Stimulated activated CD8-positive, alpha-beta memory T cell treated with anti-CD3 and anti-CD28 coated beads, Interleukin-7, amount 100 ng/mL, for 48 hours (primary cell): Measurements from ENCODE around the gene ZFY.

Source experiments
- DNase-seq, 2 donors: peaks; one replicate each; pipeline ENCODE4 v3.0.0-alpha.2; 2020; ENCODE audit warnings: low read depth in 1 of 2; ENCODE audit errors: extremely low read depth in 1 of 2

ZFY gene

DNA sequence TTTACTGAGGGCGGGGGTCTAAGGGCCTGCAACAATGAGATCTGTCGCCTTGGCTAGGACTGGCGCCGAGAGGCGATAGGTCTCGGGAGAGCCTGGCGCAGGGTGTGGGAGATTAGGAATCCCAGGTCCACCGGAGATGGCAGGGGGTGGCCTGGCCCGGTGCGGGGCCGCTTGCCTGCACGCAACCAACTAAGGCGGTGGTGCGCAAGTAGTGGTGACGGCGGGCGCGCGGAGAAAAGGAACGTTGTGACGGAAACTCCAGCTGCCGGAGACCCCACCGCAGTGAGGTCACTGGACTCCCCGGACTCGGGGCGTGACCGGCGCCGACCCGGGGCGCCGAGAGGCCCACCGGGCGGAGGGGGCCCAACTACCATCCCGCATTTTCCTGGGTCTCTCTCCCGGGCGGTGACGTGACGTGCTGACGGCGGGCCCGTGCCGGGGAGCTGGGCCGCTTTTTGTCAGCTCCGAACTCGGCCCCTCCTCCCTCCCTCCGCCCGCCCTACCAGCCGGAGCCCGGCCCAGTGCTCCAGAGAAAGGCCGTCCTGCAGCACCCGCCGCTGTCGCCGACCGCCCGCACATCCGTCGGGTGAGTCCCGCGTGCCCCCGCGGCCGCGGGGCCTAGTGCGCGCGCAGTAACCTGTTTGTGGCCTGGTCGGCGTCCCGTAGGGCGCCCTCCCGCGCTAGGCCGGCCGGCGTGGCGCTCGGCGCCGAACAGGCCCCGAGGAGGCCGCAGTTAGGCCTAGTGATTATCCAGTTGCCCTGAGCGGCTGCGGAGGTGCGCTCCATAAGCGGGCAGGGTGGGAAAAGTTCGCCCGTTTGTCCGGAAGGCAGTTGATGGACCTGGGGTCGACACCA lies at the start of gene ZFY:
TSS of gene ZFY (plus strand) at position 521 of the 855 bp plus-strand sequence. CDS start 18,556 bp downstream, outside the sequence.
- peak in 1 of 2 donors; percentile 40 for DNase-seq

DNA sequence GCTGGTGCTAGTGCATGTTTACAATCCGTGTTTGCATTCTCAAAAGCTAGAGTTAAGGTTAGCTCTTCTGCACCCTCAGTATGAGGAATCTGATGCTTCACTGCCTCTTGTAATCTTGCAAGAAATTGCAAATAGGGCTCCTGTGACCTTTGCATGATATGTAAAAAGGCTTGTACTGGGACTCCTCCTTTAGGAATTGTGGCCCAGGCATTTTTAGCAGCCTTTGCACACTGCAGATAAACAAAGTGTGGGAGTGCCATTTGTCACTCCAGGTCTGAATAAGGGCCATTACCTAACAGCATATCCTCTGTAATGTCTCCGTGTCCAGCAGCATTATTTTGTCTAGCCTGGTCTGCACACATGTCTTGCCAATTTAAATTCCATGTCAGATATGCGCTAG lies 49.3 kb upstream of the ZFY start:
- no peak for DNase-seq

DNA sequence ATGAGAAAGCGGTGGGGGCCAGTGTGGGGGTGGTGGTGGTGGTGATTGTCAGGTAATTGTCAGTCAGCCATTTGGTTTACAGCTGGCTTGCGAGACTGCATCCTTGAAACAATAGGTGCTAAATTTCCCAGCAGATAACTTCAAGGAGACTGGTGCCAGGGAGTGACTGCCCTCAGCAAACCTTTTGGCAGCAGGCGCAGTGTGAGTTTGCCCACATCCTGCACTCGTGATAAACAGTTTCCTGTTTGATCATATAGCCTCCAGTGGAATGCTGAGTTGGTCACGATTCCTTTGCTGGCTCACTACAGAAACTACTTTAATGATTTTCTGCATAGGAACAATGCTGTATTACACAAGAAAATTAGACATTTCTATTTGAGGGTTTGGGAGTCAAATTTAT lies 47.8 kb upstream of the ZFY start:
- peak in 1 of 2 donors; percentile 15 for DNase-seq

DNA sequence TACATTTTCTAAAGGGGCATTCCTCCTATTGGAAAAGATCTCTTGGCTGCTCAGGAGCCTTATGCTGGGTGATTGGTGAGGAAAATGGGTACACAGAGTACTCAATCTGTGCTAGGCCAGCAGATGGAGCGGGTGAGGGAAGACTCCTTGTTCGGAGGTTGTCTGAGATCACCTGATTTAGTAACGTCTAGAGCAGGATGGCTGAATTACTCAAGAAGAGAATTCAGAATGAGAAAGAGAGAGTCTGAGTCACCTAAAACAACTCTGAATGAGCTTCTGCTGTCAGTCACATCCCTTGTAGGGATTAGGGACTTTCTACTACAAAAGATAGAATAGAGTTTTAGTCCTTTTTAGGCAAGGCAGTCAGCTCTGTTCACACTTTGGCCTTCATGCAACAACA lies 47.2 kb upstream of the ZFY start:
- peak in 1 of 2 donors; percentile 25 for DNase-seq

DNA sequence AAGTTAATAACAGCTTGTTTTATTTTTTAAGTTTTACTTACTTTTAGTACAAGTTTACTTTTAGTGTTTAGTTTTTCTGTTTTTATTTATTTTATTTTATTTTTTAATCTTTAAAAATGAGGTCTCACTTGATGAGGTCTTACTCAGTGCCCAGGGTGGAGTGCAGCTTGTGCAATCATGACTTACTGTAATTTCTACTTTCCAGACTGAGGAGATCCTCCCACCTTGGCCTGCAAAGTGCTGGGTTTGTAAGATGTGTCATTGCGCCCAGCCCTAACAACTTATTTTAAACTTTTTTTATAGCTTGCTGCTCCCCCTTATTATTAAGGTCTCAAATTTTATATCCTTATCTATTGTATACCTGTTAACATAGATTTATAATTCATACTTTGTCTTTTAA lies 41.7 kb upstream of the ZFY start:
- no peak for DNase-seq

DNA sequence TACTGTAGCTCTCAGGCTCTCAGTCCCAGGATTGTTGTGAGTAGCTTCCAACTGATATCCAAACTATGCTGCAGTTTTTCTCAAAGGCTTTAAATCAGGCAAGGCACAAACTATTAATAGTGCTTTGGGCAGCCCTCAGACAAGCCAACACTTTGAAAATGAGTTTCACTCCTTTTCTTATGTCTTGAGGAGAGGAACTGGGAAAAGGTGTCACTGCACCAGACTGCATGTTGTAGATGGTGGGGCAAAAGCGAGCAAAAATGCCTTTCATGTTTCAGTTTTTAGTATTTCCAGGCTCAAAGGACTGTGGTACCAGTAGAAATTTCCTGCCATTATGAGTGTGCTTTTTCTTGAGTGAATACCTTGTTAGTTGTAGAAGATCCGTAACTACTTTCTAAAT lies 39.1 kb upstream of the ZFY start:
- no peak for DNase-seq

DNA sequence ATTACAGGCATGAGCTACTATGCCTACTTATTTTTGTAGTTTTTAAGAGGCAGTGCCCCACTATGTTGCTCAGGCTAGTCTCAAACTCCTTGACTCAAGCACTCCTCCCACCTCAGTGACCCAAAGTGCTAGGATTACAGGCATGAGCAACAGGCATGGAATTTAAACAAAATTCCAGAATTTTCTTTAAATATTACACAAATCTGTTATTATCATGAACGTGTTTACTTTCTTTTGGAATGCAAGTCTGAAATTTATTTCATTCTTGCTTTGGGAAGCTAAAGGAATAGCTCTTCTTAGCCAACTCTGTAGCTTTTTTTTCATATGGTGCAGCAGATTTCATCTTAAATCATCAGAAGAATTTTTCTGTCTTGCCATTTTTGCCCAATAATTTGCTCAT lies 27.8 kb upstream of the ZFY start:
- no peak for DNase-seq

DNA sequence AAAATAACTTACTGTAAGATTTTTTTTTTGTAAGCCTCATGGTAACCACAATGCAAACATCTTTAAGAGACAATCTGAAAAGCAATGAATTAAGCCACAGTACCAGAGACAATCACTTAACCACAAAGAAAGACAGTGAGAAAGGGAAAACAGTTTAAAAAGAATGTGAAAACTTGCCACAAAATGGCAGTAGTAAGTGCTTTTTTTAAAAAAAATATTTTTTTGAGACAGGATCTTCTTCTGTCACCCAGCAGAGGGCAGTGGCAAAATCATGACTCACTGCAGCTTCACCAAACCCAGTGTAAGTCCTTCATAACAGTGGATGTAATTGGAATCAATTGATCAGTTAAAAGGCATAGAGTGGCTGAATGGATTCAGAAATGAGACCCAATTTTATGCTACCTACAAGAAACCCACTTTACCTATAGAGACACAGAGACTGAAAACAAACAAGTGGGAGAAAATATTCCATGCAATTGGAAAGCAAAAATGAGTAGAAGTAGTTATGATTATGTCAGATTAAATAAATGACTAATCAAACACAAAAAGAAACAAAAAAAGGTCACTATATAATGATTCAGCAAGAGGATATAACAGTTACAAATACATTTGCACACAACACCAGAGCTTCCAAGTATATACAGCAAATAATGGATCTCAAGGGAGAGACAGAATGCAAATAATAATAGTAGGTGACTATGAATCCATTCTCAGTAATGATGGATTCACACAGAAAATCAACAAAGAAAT lies 21.9 kb upstream of the ZFY start:
- peak in 1 of 2 donors; percentile 16 for DNase-seq

DNA sequence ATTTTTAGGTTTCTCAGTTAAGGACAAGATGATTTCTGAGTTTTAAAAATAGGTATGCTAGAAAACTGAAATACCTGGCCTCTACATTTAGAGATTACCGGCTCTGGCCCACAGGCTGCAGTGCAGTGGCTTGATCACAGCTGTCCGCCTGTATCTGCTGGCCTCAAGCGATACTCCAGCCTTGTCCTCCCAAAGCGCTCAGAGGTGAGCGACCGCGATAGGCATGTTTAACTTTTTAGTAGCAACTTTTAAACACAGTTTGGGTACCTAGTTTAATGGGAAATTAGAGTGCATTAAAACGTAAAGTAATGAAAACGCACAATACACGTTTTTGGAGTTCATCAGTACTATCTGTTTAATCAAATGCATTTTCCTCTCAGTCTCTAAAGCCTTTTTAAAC lies 1.1 kb upstream of the ZFY start:
- DNase-seq: no peak

DNA sequence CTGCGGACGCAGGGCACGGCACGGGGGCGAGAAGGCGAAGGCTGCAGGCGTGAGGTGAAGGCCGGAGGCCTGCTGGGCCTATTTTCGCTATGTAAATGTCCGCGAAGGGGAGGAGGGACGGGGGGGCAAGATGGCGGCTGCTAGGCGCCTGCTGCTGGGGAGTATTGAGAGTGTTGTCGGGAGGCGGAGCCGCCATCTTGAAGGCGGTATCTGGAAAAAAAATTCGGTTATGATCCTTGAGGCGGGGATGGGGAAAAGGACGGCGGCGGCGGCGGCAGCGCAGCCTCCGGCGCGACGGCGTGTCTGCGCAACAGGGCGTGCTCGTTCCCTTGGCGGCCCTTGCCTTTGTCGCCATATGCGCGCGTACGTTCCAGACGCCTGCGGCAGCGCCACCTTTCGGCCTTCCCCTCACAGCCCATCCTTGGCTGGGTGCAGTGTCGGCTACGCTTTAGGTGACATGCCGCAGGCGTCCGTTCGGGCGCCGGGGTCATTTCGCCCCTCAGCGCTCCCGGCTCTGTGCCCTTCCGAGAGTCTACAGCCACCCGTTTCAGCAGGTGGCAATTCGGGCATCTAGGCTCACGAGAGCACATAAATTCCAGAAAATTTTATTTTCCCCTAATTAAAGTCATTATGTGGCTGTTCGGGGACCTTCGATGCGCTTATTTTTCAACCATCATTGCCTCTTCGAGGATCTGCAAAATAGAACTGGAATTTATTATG lies 695 bp downstream of the ZFY start:
- peak in 1 of 2 donors; percentile 77 for DNase-seq

DNA sequence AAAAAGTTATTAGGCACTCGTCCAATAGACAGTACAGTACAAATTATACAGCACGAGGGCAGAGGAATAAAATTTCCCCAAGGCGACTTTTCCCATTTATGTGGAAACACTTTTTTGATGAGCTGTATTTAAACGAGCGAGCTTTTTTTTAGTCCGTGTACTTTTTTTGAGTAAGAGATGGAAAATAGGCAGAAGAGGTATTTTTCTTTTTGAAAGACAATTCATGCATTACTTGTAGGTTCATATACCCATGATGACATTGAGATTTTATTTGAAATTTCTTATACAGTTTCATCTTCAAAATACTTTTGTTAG lies 1.2 kb downstream of the ZFY start:
- no peak for DNase-seq

DNA sequence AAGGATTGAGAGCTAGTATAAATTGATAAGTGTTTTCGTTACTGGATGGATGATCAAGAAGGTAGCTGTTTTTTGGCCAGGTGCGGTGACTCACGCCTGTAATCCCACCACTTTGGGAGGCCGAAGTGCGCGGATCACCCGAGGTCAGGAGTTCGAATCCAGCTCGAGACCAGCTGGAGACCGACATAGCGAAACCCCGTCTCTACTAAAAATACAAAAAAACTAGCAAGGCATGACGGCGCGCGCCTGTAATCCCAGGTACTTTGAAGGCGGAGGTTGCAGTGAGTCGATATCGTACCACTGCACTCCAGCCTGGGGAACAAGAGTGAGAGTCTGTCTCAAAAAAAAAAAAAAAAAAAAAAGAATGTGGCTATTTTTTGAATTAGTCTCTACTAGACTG lies 2.0 kb downstream of the ZFY start:
- DNase-seq: no peak

DNA sequence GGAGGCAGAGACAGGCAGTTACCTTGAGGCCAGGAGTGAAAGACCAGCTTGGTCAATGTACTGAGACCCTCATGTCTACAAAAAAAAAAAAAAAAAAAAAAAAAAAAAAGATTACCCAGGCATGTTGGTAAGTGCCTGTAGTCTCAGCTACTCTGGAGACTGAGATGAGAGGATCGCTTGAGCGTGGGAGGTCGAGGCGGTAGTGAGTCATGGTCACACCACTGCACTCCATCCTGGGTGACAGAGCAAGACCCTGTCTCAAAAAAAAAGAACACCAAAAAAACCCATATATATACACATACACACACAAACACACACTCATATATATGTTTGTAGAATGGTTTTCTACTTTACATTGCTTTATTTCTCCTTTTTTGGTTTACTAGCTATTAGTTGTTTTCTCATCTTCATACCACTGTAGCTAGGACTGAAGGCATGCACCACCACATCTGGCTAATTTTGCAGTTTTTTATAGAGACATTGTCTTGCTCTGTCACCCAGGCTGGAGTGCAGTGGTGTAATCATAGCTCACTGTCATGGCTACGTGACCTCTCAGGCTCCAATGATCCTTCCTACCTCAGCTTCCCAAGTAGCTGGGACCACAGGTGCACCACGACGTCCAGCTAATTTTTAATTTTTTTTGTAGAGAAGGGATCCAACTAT lies 14.5 kb downstream of the ZFY start:
- peak in 1 of 2 donors; percentile 26 for DNase-seq

DNA sequence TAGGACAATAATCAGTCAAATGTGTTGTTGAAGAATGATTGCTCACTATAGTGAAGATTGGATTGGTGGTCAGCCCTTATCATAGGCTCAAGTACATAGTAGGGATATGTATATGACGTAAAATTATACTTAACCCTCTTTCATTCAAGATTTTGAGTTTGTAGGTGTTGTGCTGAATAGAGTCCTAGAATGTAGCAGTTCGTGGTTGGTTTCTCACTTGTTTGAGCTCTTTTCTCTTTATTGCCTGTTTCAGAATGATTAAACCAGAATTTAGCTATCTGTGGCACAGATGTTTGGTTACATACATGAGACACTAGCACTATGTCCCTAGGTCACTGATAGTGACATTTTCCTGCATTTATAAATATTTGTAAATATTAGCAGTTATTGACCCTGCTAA lies 15.5 kb downstream of the ZFY start:
- no peak for DNase-seq

DNA sequence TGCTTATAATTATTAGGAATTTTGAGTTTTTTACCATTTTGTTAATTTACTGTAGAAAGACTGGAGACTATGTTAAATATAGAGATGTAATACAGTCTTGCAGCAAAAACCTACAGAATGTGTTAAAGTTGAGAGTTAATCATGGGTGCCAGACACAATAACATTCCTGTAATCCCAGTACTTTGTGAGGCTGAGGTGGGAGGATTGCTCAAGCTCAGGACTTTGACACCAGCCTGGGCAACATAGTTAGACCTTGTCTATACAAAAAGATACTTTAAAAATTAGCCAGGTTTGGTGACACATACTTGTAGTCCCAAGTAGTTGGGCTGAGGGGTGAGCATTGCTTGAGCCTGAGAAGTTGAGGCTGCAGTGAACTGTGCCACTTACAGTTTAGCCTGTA lies 17.7 kb downstream of the ZFY start:
- no peak for DNase-seq

DNA sequence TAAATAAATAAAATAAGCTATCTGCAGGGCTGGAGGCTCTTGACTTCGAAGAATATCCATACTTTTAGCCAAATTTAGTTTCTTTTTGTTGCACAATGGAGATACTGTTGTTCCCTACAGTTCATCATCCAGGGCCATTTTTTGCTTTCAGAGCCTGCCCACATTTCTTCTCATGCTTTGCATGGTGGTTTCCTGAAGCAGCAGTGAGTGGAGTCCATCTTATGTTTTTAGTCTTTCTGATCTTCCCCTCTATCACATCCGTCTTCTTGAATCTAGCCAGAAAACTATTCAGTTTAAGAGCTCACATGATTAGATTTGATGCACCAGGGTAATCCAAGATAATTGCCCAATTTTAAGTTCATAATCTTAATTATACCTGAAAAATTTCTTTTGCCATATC lies 19.6 kb downstream of the ZFY start:
- DNase-seq: no peak

DNA sequence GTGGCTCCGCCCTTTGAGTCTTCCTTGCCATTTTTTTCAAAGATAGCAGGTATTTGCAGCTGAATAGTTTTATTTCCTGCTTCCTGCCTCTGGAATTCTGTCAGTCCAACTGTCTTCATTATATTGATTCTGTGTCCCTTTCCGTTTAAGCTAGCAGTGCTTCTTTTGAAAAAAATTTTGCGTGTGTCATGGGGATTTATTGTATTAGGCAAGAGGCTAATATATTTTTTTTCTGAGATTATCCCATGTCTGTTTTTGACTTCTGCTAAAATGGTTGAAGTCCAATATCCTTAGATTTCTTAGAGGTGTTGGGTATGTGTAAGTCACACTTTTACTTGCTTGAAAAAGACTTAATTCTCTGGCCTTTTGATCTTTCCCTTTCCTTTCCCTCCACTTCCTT lies 20.4 kb downstream of the ZFY start:
- no peak for DNase-seq

DNA sequence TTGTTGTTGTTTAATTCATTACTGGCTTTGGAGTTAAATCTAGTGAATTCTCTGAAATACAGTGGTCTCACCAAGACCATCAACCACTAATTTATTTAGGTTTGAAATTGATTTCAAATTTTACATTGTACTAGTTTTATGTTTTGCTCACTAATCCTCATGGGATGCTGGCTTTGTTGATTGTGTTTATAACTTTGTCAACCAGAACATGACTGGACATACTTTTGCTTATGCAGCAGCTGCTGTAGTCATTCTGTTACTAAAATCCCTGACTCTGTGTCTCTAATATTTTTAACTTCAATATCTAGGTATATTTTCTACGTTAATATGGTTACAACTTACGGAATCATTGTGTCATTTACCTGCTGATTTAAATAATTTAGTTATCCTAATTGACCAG lies 26.9 kb downstream of the ZFY start:
- DNase-seq: no peak

DNA sequence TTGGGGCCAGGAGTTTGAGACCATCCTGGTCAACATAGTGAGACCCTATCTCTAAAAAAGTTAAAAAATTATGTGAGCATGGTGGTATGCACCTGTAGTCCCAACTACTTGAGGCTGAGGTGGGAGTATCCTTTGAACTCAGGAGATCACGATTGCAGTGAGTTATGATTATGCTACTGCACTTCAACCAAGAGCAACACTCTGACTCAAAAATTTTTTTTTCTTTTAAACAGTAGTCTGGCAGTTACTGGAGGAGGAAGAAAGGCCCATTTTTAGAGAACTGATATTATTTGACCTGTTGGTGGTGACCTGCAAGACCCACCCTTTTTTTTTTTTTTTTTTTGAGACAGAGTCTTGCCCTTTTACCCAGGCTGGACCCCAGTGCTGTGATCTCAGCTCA lies 29.6 kb downstream of the ZFY start:
- DNase-seq: no peak

DNA sequence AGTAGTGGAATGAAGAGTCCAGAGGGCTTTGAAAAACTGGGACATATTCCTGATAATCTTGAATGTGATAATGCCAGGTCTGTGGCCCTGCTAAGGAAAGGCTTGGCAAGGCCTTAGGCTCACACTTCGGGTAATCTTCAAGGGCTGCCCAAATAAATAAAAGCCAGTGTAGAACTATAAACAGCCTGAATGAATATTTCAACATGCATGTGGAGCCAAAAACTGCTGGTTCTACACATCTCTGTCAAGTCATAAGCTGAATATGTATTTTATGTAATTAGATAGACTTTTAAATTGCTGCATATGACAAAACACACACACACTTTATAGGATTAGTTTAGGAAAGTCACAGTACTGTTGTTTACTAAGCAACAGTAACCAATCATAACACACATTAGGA lies 30.4 kb downstream of the ZFY start:
- no peak for DNase-seq

DNA sequence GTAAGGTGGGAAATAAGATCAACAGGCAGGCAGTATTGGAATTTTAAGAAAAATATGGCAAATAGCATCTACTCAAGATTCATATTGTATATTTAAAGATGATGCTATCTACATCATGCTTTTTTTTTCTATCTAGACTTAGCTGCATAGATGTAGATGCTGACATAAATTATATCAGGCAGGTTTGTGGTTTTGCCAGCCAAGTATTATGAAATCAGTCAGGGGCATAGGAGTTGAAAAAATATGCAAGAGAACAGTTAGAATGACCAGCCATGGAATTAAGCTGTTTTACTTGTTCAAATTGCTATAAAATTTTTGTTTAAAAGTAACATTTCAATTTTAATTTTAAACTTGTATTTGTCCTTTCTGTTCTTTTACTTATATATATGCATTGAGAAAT lies 34.4 kb downstream of the ZFY start:
- no peak for DNase-seq
